ENCODE data around the gene REP15. TPM values are rescaled to one million over a fixed set of nuclear protein-coding genes. Genes with fewer than 3 reads are reported as not detected.

The REP15 gene
- polyA plus RNA-seq, 1 of the 3 experiments (the other 2 are of a cell fraction): 0.84 TPM

GRCh38 chr12:27705263-27705662, 9.0 kb downstream of the REP15 start (continued):
- TF ChIP-seq TAF1 (IDR thresholded peaks at IDR 0.05; ENCODE audit: borderline replicate concordance, low read depth, low read length) (no peak), RFX5 (IDR thresholded peaks at IDR 0.05; ENCODE audit: low read length) (no peak), JUND (IDR thresholded peaks at IDR 0.05) (no peak), GABPA (IDR thresholded peaks at IDR 0.05; ENCODE audit: low read depth) (no peak), FOSL2 (IDR thresholded peaks at IDR 0.05; ENCODE audit: borderline replicate concordance, low read depth) (no peak), MAX (IDR thresholded peaks at IDR 0.05; ENCODE audit: low read depth) (no peak), TEAD4 (IDR thresholded peaks at IDR 0.05; ENCODE audit: borderline replicate concordance, insufficient read depth) (no peak), CTCF (IDR thresholded peaks at IDR 0.05) (no peak), IRF3 (IDR thresholded peaks at IDR 0.05; ENCODE audit: low read depth, low read length) (no peak)

DNA sequence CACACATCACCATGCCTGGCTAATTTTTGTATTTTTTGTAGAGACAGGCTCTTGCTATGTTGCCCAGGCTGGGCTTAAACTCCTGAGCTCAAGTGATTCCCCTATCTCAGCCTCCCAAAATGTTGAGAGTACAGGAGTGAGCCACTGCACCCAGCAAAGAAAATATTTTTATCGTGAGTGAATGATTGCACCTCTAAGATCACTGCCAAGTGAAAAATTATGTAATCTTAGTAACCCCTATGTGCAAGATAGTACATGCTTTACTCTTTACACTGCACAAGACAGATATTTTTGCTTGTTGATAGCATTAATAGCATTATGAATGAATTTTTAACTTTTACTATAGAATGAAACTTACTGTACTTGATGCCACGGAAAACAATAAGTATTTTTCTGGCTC, 11.0 kb downstream of the REP15 start:
- H3K9ac ChIP-seq: no peak overlapping the region
- CTCF ChIA-PET: interaction anchor here (0.9 kb wide), 1 partner anchor 22 kb away, joined by 4 read pairs; no protein-coding TSS in a partner anchor
- H3K9me3 ChIP-seq: no peaks in the 10 kb centered on the region
- peaks cover 16% of the 10 kb centered on the region for H3K79me2 ChIP-seq (ENCODE audit: insufficient read depth)
- H3K36me3 ChIP-seq (replicated peaks in 1 of 2; ENCODE audit: control insufficient read depth in 1 of 2, insufficient read depth in 2 of 2, low read length in 1 of 2): no peaks in the 10 kb centered on the region
- H3K4me2 ChIP-seq: no peak overlapping the region
- TF ChIP-seq GATA2 (CRISPR knock-in tag; IDR thresholded peaks at IDR 0.05) (no peak), IRF3 (IDR thresholded peaks at IDR 0.05; ENCODE audit: low read depth, low read length) (no peak), RFX5 (IDR thresholded peaks at IDR 0.05; ENCODE audit: low read length) (no peak)
- no peak overlapping the region for H3K27ac ChIP-seq (ENCODE audit: low read depth in 2 of 2, low read length in 1 of 2)
- H2AFZ ChIP-seq (ENCODE audit: low read depth): no peak overlapping the region
- H3K27me3 ChIP-seq (ENCODE audit: insufficient read depth): no peaks in the 10 kb centered on the region
- H4K20me1 ChIP-seq (ENCODE audit: insufficient read depth): peaks cover 4% of the 10 kb centered on the region
- H3K4me1 ChIP-seq (ENCODE audit: control insufficient read depth in 1 of 2, insufficient read depth in 2 of 2, low read depth in 1 of 2, low read length in 1 of 2): peaks cover 4 to 7% of the 10 kb centered on the region in 2 experiments; a peak in 3 of 4 replicates
- H3F3A ChIP-seq (replicated peaks; ENCODE audit: insufficient read depth): peaks cover 16% of the 10 kb centered on the region
- H3K9me2 ChIP-seq: no peaks in the 10 kb centered on the region
- no peak overlapping the region for H3K4me3 ChIP-seq (ENCODE audit: low read depth in 2 of 2, low read length in 1 of 2)
- WGBS (ENCODE audit: low lambda C conversion rate): 78% methylated on average over 2 of the region's 2 CpGs
- POLR2A ChIA-PET: no interaction called here
- DNase-seq: no peak

Measured in SK-N-SH (cell line).